Kidney glomerular epithelial cell (primary cell): Measurements from ENCODE around the gene METAP1.
"Not testable (repeated sequence)": the region's sequence is repeated elsewhere in the genome, so short reads cannot be mapped to it uniquely, and the experiment has no call there.

Source experiments
- DNase-seq: peaks from one replicate; lab custom pipeline; 2025; lab: John Stamatoyannopoulos, UW

METAP1 gene

DNA sequence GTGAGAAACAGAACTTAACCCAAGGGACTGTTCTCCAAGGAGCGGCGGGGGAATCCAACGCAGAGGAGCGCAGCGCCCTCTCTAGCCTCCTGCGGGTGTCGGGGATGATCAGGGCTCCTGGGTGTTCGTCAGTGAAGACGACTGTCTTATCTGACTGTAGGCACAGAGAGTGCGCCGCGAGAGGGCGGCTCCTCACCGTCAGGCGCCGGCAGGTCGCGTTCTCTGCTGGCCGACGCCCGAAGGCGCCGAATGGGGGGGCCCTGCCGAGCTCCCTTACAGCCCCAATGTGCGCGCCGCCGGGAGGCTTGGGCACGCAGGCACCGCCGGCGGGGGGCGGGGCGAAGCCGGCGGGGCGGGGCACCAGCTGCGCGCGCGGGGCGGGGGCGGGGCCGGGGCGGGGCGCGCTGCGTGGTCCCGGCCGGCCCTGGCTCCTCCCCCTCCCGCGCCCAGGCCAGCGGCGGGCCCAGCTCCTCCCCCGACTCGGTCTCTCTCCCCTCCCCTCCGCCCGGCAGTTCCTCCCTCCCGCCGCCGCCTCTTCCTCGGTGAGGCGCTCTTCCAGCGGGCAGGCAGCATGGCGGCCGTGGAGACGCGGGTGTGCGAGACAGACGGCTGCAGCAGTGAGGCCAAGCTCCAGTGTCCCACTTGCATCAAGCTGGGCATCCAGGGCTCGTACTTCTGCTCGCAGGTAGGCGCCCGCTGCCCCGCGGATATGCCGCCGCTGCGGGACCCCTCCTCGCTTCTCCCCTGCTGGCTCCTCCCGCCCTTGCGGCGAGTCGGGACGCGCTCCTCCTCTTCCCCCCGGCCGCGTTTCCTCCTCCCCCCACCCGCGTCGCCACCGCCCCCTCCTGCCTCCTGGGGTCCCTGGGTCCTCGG is at the start of gene METAP1:
TSS of gene METAP1 (plus strand) at position 539 of the 873 bp plus-strand sequence. CDS start at position 572, 33 bp downstream.
- peak; percentile 86 for DNase-seq

DNA sequence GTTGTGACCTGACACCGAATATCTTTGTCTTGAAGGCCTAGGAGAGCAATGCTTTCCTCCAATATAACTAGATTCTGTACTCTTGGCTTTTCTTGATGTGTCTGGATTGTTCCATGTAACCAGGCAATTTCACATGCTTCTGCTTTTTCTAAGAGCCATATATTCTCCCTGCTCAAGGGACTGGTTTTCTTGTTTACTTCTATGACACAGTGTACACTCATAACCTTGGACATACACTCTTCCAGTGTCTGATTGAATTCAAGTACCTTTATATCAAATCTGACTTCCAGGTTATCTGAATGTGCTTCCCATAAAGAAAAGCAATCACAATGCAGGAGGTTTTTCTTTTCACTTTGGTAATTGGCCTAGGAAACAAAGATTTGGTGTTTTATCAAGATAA is 49.2 kb upstream of the METAP1 start:
- no peak for DNase-seq

DNA sequence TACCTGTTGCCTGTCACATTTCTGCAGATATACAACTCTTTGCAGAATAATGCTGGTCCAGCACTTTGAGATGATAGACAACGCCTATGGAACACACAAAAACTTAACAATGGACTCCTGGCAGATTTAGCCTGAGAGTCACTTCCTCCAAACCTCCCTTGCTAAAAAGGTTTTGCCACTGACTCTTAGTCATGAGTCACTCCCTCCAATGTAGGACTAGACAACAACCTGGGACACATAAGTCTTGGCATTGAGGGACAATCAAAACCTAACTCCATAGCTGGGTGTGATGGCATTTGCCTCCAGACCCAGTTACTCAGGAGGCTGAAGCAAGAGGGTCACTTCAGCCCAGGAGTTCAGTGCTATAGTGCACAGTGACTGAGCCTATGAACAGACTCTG is 44.6 kb upstream of the METAP1 start:
- DNase-seq, result no peak

DNA sequence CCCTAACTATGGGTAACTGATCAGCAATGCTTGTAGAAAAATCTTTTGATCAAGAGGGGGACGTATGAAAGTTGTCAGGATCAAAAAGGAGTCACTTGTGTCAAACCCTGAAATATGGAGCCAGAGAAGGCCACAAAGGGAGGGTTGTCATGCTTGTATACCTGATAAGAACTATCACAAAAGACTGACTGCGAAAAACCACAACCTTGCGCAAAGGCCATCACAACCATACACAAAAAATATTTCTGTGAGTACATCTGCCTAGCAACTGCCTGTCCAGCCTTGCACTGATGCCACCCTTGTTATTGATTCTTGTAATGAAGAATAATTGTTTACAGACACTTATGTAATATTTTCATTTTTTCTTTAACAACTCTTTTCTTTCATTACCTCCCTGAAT is 43.8 kb upstream of the METAP1 start:
- DNase-seq, result no peak

DNA sequence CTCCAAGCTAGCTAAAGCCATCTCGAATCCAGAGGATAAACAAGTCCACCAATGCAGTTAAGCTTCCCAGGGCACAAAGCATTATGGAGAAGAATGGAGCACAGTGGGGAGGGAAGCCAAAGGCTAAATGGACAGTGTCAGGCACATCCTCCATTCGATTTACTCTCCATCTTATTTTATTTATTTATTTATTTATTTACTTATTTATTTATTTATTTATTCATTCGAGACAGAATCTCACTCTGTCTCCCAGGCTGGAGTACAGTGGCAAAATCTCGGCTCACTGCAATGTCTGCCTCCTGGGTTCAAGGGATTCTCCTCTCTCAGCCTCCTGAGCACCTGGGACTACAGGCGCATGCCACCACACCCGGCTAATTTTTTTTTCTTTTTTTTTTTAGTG is 40.3 kb upstream of the METAP1 start:
- no peak for DNase-seq

GRCh38 chr4:98958065-98958464 is 37.5 kb upstream of the METAP1 start:
- no peak for DNase-seq

DNA sequence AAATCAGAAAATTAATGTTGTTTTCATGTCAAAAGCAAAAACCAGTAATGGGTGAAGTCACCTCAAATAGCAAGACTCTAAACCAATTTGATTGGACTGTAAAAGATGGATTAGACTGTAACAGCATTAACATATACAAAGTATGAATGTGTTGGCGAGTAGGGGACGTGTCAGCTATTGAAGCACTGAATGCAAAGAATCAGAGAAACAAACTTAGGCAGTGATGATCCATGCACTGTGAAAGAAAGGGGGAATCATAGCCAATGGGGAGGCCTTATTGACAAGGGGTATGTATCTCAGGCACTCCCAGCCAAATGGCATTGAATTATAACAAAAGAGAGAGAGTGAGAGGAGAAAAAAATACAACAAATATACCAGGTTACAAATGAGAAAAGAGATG is 36.1 kb upstream of the METAP1 start:
- no peak for DNase-seq

DNA sequence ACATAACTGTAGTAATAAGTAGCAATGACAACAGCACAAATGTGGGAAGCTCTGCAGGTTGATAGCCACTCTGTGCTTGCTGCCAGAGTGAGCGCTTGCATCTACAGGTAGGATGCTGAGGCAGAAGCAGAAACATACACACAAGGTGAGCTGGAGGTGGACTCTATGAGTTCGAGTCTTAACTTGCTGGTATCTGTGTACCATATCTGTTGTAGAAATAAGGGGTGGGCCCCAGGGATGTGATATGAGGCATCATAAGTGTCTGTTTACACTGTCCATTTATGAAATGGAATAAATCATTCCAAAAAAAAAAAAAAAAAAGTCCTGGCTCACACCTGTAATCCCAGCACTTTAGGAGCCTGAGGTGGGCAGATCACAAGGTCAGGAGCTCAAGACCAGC is 33.8 kb upstream of the METAP1 start:
- no peak for DNase-seq

DNA sequence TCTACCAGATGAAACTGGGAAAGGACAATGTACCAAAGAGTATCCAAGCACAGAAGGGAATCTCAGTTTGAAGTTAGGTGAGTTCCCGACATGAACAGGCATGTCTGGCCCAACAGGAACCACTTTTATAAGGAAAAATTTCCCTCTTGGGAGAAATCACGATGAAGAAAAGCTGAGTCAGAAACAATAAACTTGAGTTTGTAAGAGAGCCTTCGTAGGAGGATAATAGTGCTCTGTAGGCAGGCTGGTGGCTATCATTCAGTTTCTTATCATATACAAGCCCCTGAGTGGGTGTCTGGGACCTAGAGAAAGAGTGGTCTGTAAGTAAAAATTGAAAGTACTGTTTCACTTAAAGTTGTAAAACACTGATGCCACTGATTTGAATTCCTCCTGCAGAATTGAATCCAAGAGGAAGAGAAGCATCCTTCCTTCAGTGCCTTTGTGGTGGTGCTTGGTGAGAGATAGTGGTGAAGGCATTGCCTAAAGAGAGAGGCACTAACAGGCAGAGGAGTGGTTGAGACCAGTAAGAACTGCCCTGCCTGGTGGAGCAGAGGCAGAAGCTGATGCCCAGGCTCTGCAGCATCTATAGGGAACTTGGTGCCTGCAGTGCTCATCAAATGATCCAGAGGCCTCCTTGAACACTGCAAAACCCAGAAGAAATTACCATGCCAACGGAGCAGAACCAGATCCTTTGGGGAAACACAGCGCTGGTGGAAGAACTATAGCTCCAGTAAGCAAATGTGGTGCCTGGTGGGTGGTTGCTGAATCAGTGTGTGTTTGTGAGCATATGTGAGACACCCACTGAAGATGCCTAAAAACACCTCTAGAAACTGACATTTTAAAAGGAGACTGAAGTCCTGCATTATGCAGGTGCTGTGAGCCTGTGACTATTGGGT is 31.7 kb upstream of the METAP1 start:
- no peak for DNase-seq

- no peak for DNase-seq
Observed at GRCh38 chr4:98966926-98967325, 28.6 kb upstream of the METAP1 start.

DNA sequence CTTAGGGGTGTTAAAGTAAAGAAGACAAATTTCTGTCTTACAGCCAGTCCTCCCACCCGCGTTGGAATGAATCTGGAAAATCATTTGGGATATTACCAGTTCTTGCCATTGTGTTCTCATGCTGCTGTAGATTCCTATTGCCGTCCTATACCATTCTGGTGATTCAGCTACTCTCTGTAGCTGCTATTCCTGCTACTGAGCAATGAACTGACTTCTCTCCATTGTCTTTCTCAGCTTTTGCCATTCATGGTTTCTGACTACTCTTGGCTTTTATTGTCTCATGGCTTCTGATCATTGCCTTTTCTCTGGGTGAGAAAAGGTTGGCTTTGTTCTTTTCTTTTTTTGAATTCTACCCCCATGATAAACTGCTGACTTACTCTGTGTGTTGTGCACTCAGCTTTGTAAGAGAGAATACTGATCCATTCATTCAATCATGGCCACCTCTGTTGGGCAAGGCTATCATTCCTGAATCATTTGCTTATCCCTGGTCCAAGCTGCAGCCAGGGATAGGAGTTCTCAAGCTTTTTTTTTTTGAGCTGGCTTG is 27.7 kb upstream of the METAP1 start:
- no peak for DNase-seq

DNA sequence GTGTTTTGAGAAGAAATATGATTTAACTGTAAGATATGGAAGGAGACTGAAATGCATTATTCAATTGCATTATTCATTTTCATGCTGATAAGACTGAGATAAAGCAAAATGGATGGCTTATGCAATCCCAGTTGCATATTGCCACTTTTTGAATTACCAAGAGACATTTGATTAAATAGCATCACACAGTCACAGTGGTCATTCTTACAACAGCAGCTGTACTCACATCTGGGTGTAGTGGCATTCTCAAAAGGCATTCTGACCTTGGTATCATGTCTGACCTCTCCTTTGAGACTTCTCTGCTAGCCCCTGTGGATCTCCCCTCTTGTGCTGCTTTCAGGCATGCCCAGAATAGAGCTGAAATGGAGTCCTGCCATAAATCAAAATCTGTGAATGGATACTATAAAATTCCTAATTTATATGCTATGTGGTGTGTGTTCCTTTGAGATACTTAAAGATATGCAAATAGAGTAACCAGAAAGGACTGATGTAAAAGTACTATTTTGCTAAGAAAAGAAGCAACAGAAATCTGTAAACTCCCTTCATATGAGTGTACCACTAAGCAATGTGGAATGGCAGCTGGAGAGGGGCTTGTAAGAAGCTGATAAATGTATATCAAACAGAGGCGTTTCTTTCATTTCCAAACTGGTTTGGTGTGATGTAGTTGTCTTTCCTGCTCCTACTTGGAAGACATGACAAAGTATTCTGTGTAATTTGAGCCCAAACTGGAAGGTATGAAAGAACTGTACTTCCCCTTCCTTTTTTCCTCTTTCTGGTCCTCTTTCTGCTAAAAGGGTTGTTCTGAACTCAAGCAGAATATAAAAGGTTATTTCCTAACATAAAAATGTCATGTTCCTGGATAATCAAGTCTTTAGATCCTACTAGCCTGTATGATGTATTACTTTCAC is 25.4 kb upstream of the METAP1 start:
- DNase-seq, result no peak

DNA sequence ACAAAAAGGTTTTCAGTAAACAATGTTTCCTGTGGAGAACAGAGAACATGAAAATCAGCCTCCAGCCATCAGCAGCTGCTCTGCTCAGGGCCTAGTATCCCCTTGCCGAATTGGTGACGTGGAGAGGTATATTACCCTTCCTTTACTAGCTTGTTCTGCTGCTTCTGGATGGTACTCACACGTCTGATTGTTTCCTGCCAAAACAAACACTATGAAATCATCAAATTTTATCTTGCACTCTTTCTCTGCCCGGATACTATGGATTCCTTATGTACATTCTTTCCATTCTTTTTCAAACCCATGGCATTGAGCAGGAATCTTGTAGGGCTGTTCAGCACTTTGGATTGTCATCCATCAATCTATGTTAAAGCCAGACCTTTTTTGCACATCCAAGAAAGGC is 18.8 kb upstream of the METAP1 start:
- no peak for DNase-seq

DNA sequence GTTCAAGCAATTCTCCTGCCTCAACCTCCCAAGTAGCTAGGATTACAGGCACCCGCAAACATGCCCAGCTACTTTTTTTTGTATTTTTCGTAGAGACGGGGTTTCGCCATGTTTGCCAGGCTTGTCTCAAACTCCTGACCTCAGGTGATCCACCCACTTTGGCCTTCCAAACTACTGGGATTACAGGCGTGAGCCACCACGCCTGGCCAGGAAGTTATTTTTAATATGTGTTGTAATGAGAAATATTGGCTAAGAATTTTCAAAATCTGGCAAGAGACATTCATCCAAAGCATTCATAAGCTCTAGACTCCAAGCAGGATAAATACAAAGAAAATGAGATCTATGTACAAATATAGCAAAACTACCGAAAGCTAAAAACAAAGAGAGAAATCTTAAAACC is 18.0 kb upstream of the METAP1 start:
- no peak for DNase-seq

DNA sequence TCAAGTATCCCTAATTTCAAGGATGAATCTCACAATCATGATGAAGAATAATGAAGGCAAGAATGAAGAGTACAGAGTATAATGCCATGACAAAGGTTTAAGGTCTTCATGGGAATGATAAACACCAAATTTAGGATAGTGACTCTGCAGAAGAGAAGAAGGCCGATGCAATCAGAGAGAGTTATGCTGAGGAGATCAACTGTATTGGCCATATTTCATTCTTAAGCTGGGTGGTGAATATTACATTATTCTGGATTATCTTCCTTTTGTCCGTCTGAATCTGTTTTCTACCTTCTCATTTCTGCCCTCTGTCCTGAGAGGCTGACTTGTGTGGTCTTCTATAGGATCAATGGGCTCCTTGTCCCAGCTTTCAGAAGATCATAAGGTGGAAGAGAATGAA is 7.8 kb upstream of the METAP1 start:
- DNase-seq, result no peak

DNA sequence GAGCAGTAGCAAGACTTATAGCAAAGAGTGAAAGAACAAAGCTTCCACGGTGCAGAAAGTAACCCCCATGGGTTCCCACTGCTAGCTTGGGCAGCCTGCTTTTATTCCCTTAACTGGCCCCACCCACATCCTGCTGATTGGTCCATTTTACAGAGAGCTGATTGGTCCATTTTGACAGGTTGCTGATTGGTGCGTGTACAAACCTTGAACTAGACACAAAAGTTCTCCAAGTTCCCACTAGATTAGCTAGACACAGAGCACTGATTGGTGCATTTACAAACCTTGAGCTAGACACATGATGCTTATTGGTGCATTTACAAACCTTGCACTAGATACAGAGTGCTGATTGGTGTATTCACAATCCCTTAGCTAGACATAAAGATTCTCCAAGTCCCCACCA is 2.7 kb upstream of the METAP1 start:
- not testable (repeated sequence) for DNase-seq

DNA sequence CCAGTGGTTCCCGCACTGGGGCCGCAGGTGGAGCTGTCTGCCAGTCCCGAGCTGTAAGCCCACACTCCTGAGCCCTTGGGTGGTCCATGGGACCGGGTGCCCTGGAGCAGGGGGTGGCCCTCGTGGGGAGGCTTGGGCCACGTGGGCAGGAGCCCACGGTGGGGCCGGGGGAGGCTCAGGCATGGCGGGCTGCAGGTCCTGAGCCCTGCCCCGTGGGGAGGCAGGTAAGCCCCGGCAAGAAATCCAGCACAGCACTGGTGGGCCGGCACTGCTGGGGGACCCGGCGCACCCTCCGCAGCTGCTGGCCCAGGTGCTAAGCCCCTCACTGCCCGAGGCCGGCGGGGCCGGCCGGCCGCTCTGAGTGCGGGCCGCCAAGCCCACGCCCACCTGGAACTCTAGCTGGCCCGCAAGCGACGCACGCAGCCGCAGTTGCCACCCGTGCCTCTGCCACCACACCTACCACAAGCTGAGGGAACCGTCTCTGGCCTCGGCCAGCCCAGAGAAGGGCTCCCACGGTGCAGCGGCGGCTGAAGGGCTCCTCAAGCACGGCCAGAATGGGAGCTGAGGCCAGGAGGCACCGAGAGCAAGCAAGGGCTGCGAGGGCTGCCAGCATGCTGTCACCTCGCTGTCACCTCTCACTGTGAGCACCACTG is 2.0 kb upstream of the METAP1 start:
- no peak for DNase-seq

GRCh38 chr4:98994474-98995182 is 893 bp upstream of the METAP1 start:
- peak; percentile 71 for DNase-seq

DNA sequence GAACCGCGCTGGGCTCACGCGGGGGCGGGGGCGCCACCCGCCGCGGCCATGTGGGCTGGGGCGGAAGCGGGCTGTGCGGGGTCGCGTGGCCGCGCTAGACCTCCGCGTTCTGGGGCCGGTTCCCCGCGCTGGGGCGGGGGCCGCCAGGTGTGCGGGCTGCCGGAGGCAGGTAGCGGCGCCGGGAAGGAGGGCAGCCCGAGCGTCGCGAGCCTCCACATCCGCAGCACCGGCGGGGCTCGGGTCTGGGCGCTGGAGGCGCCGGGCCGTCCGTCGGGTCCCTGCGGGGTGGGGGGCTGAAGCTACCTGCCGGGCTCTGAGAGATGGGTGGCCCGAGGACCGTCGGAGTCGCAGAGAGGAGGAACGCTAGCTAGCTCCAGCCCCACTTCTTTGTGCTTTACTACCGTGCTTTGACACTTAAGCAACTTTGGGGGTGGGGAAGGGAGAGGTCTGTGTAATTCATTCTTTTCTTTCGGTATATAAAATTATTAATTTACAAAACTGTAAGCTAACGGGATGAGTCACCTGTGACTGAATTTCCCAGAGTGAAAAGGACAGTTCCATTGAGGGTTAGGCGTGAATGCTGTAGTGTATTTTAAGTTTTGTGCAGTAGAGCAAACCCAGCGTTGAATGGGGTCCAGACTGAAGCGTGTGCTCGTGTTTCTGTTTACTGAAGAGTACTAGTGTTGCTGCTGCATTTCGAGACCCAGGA is 689 bp downstream of the METAP1 start:
- DNase-seq, result peak; percentile 21

- DNase-seq, result no peak
Observed at GRCh38 chr4:98996765-98997068, 1.2 kb downstream of the METAP1 start.
